Myocyte (in vitro differentiated cells): ENCODE results near the gene TNFRSF17. TPM values are rescaled to one million over a fixed set of nuclear protein-coding genes. Genes with fewer than 3 reads are reported as not detected.

ENCODE experiments used
- DNase-seq: peaks from one replicate; pipeline ENCODE4 v3.0.0-alpha.2; 2012; ENCODE audit warnings: low read depth
- total RNA-seq: library from RNA; depleted of rRNA; stranded (reverse); fragments of >200 nt; gene quantifications from 2 replicates; pipeline ENCODE4 v1.2.3, GENCODE V29; 2014

Gene TNFRSF17
- total RNA-seq, 1 donor from 2014 or later = not detected

DNA sequence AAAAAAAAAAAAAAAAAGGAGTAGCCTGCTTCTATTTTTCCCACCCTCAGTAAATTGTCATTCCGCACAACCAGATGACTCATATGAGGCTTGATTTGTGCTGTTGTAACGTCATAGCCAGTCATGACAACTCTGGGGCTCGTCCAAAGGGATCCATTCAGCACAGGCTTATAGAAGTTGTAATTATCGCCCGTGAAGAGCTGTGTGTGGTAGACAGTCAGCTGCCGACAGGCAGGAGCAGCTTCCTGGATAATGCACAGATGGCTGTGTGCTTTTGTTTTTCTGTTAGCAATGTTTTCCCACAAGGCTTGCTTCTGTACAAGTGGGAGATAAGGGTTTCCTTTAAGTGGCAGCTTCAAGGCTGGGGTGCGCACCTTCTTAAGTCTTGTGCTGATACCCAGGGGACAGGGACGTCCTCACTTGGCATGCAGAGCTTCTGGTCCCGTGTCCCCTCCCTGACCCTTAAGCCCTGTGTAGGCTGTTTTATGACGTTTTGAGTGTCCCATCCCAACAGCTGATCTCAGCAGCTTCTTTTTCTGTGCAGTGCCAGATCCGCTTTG is 37.5 kb downstream of the TNFRSF17 start:
- no peak for DNase-seq

DNA sequence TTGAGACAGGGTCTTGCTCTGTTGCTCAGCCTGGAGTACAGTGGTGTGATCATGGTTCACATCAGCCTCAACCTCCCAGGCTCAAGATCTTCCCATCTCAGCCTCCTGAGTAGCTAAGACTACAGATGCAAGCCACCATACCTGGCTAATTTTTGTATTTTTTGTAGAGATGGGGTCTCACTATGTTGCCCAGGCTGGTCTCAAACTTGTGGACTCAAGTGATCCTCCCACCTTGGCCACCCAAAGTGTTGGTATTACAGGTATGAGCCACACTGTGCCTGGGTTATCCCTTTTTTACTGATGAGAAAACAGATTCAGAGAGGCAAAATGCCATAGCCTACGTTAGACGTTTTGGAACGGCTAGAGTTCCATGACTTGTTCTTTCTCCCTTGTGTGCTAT is 41.6 kb downstream of the TNFRSF17 start:
- no peak for DNase-seq

DNA sequence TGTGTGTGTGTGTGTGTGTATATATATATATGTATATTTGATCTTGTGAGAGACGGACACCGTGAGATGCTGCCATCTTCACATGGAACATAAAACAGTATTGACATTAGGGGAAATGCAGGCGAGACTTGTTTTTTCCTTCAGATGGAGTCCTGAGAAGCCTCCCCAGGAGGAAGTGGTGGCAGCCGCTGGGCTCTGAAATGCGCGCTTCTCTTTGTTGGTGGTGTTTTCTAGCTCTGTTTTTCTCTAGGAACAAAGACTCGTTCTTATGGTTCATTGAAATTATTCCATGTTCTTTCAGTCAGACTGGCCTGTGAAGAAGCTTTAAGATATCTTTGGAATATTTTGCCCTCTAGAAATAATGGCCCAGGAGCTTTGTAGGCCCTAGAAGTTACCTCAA is 44.5 kb downstream of the TNFRSF17 start:
- no peak for DNase-seq

DNA sequence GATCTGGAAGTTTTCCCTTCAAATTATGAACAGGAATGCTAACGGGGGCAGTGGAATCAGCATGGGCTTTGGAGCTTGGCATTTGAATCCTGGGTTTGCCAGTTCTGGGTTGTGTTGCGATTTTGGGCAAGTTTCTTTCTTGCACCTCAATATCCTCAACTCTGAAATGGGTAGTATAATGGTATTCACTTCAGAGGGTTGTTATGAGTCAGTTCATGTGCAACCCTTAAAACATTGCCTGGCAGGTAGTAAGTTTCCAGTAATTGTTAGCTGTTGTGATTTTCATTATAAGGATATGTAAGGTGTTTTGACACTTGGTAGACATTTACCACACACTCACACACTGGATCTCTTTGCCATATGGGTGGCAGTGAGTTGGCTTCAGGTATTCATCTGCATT is 44.9 kb downstream of the TNFRSF17 start:
- no peak for DNase-seq

DNA sequence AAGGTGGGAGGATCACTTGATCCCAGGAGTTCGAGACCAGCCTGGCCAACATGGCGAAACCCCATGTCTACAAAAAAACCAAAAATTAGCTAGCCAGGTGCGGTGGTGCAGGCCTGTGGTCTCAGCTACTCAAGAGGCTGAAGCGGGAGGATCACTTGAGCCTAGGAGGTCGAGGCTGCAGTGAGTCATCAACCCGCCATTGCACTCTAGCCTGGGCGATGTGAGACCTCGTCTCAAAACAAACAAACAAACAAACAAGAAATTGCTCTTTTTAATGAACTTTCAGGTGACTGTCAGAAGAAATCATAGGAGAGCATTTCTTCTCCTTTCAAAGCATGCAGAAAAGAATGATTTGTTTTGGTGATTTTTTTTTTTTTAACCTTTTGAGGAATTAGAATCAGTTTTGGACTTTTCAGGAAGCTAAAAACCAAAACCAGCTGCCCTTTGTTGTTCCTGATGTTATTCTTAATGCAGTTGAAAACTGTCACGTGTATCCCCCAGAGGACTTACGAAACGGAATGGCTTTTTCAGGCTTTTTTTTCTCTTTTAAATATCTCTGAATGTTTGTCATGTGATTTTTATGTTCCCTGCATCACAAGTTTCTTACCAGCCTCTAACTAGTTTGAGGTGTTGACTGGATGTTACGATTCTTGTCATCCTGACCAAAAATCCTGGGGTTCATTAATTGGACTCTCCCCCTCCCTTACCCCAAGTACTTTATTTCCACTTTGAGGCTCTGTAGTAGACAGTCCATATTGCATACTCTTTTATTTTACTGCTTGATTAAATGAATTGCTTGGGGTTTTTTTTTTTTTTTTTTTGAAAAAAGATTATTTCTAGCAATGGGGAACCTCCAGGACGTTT is 45.6 kb downstream of the TNFRSF17 start:
- peak; percentile 13 for DNase-seq

DNA sequence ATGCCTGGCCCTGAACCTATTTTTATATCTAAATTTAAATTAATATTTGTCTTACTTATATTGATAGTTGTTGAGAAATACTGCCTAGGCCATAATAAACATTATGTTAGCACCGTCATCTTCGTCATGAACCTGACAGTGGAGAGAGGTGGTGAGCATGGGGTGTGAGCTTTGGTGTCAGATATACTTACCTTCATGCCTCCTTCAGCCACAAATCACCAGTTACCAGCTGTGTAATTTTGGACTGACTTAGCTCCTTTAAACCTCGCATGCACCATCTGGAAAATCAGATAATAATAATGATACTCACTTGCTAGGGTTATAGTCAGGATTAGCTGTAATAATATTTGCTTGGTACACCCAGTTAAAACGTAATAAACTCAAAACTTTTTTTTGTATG is 46.6 kb downstream of the TNFRSF17 start:
- no peak for DNase-seq

DNA sequence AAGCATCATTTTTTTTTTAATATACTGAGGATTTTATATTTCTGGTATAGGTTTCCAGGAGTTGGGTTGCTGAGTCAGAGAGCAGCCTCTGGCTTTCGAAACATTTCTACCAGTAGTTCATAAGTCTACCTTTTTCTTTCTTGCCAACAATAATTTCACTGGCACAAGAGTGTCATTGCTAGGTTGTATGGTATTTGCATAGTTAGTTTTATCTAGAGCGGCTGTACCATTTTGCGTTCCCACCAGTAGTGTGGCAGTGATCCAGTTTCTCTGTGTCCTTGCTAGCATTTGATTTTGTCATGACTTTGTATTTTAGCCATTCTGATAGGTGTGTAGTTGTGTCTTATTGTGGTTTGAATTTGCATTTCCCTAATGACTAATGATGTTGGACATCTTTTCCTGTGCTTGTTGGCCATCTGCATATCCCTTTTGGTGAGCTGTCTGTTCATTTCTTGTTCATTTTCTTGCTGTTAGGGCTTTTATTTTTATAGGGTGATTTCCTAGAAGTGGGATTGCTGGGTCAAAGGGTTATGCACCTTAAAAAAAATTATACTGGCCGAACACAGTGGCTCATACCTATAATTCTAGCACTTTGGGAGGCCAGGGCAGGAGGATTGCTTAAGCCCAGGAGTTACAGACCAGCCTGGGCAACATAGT is 51.4 kb downstream of the TNFRSF17 start:
- DNase-seq = no peak

DNA sequence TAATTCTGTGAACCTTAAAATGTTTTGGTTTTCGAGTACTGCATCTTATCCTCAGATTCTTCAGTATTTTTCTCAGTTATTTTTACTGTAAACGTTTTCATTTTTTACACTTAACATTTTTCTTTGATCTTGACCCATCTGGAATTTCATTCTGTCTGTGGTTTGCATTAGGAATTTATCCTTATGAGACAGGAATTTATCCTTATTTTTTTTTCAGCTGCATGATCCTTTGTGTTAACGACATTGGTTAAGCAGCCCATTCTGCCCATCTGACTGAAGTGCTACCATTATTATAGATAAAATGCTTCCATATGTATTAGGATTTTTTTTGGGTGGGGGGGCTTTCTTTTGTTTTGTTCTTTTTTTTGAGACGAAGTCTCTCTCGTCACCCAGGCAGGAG is 52.5 kb downstream of the TNFRSF17 start:
- DNase-seq = peak; percentile 13

Other genes starting within 250 kb of the TNFRSF17 start
- gene TXNDC11, start 222.4 kb upstream of the TNFRSF17 start, total RNA-seq = 24.5 and 33.8 TPM in 2 replicates
- gene ZC3H7A, start 168.0 kb upstream of the TNFRSF17 start, total RNA-seq = 28.2 and 48.2 TPM in 2 replicates
- gene RSL1D1, start 113.7 kb upstream of the TNFRSF17 start, total RNA-seq = 260 TPM in 2 replicates
- gene GSPT1, start 49.3 kb upstream of the TNFRSF17 start, total RNA-seq = 104 and 111 TPM in 2 replicates
- gene NPIPB2, start 23.2 kb upstream of the TNFRSF17 start, total RNA-seq = 1.1 and 1.3 TPM in 2 replicates
- 13.6 and 14.1 TPM in 2 replicates for gene SNX29, start 11.5 kb downstream of the TNFRSF17 start, total RNA-seq